ENCODE measurements around the gene ZHX3.

ZHX3 gene

DNA sequence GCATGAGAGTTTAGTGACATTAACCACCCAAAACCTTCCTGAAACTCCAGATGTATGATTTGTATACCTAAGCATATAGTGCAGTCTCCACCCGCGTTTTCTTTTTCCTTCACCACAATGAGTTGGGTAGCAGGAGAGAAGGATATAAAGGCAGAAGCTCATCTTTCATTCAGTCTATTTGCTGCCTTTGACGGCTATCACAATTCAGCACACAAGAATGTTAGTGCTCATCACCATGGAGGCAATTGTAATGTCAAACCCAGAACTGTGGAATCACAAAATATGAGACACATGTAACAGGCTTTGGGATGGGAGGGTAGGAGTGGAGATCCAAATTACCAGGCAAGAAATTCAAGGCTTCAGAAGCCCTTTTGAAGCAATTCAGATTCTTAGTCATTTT, 17.6 kb downstream of the ZHX3 start:
- DNase-seq (ENCODE audit: low spot score), result no peak

DNA sequence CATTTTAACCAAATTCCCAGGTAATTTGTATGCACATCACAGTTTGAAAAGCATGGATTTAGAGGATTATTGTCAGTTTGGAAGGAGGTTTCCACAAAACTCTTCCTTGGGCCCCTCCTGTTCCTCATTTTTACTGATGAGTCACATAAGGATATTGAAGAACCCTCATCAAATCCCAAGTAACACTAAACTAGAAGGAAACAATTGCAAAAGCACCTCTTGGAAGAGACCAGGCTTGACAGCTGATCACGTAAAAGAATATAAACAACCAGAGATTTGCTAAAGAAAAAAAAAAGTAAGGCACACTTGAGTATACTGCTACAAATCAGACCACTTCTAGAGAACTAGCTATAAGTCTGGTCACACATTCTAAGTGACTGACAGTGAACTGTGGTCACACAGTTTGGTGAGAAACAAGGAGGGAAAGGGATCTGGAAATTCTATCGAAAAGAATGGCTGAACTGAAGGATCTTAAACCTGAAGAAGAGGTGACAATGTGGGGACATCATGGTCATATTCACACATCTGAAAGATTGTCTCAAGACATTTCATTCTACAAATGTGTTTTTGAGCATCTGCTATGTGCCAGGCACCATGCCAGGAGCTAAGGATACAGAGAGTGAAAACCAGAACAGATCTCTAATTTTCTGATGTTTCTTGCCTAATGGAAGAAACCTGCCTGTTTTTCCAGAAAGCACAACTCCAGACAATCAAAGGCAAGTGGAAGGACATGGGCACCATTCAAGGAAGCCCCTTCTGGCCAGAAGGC, 24.1 kb downstream of the ZHX3 start:
- no peak for DNase-seq (ENCODE audit: low spot score)

DNA sequence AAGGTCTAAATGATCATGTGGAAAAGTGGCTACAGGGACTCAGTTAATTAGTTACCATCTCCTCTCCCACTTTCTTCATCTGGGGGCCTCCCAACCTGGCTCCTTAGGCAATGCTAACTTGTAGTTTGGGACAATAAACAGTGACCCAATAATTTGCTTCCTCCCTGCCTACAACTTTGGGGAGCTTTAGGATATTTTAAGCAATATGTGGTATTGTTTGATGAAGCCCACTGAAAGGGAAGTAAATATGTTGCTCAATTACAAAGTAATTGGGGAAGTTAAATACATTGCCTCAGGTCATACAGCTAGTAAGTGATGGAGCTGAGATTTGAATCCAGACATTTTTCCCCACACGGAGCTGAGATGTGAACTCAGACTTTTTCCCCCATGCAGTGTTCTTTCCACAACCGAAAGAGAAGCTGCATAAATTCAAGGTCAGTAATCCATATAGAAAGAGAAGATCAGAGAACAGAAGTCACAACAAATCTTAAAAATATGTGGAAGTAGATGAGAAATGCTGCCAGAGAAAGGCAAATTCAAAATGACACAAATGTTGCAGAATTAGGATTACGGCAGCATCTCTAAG, 26.6 kb downstream of the ZHX3 start:
- no peak for DNase-seq (ENCODE audit: low spot score)

DNA sequence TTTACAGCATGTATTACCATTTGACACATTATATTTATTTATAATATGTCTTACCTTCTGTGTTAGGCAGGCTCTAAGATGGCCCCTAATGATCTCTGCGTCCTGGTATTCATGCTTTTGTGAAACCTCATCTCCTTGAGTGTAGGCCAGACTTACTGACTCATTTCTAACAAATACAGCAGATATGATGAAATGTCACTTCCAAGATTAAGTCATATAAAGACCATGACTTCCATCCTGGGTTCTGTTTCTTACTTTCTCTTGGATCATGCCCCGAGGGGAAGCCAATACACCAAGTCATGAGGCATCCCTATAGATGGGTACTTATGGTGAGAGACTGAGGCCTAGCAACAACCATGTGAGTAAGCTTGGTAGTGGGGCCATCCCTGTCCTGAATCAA, 30.2 kb downstream of the ZHX3 start:
- DNase-seq (ENCODE audit: low spot score), result no peak

DNA sequence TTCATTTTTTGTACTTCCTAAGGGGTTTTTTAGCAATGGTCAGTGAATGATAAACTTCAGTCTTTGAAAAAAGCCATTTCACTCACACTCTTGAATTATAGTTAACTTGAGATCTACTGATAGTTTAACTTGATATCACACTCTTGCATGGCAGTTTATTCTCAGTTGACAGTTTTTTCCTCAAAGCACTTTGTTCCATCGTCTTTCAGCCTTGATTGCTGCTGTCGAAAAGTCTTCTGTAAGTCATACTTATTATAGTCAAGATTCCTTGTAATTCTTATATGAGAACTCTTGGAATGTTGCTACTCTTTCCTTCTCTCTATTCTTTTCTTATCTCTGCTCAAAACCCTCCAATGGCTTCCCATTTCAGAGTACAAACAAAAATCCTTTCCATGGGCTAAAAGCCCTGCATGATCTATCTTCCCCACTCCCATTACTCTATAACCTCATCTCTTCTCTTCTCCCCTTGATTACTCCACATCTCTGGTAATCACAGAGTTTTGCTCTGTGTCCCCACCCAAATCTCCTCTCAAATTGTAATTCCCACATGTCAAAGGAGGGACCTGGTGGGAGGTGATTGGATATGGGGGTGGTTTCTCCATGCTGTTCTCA, 31.2 kb downstream of the ZHX3 start:
- DNase-seq (ENCODE audit: low spot score), result no peak

DNA sequence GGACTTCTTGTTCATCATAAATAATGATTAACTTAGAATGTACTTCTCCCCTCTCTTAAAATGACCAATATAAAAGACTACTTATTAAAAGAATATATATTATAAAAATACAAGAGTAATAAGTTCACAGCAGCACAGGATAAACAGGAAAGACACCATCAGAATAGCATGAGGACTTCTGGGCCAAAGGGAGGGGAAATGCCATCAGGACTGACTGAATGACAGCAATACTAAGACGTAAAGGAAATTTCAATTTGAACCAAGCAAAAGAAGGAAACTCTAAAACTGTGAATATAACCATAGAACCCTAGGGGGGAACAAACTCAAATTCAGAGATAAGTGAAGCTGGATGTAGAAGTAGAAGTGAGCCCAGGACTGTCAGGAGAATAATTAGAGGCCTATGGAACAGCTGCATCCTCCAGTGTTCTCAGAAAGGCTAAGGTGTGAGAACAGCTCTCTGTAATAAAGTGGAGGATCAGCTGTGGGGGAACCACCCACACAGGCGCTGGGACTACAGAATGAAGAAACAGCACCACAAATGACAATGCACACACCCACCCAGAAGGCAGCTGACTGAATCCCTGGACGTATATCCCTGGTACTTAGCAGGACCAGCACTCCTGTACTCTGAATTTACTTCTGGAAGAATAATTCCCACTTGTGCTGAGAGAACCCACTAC, 37.8 kb downstream of the ZHX3 start:
- DNase-seq (ENCODE audit: low spot score), result no peak

DNA sequence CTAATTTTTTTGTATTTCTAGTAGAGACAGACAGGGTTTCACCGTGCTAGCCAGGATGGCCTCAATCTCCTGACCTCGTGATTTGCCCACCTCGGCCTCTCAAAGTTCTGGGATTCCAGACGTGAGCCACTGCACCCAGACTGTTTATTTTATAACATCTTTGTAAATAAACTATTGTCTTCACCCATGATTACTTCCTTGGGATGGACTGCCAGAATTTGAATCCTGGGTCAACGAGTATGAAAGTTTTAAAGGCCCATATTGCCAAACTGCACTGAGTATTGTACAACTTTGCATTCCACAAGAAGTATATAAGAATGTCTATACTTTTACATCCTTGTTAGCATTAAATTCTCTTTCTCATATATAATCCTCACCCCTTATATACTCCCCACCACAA, 38.6 kb downstream of the ZHX3 start:
- DNase-seq (ENCODE audit: low spot score), result no peak

DNA sequence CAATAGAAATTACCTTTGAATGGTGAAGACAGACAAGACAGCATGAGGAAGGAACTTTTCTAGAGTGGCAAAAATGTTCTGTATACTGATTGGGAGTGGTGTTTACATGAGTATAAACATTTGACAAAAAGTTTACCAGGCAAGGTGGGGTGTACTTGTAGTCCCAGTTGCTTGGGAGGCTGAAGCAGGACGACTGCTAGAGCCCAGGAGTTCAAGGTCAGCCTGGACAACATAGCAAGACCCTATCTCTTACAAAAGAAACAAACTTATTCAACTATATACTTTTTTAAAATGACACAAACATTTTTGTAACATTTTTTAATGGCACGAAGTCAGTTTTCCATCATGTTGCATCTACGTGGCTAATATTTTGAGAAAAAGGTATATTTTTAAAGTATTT, 40.5 kb downstream of the ZHX3 start:
- DNase-seq (ENCODE audit: low spot score), result no peak

DNA sequence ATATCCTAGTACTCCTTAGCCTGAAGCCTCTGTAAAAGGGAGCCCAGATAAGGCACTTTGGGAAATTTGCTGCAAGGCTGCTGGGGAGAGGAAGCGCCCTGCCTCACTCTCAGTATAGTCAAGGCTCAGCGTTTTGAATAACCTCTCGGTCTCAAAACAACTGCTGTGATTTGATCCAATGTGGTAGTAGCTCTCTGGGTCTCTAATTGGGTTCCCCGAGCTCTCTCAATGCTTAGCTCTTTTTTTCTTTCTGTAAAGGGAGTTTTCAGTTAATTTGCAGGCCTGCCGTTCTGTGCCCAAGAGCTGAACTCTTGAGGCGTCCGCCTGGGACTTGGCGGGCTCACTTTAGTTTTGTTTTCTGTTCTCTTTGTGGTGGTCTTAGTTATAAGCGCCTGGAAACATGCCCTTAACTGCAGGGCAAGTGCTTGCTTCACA, 41.2 kb downstream of the ZHX3 start:
- no peak for DNase-seq (ENCODE audit: low spot score)

DNA sequence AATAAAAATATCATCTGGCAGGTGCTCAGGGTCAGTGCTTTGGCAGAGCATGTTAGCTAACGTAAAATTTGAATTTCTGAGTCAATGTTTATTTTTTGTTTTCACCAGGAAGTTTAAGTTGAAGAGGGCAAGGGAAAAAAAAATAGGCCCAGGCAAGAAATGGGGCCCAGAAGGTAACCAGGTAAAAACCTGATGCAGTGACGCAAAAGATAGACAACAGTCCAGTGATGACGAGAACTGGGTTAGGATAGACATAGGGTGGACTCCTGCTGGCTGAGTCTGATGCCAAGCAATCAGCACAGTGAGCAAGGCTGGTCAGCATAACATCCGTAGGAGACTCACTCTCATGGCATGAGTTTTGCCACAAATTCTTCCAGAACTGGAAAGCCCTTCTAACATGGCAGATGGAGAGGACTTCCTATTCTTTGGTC, 42.2 kb downstream of the ZHX3 start:
- no peak for DNase-seq (ENCODE audit: low spot score)

DNA sequence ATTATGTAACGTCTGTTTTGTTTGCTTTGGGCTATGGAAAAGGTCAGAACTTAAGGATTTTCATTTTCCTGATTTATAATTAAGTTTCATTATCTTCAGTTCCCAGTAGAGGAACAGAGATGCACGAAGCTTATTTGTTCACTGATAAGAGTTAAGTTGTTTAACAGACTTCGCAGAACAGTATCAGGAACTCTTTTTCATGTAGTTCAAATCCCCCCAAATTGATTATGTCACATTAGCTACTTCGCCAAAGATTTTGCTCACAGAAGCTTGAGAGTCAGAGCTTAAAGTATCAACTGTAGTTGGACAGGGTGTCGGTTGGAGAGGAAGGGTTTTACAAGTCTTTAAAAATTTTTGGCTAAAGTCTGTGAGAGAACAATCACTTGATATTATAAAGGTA, 43.4 kb downstream of the ZHX3 start:
- no peak for DNase-seq (ENCODE audit: low spot score)

DNA sequence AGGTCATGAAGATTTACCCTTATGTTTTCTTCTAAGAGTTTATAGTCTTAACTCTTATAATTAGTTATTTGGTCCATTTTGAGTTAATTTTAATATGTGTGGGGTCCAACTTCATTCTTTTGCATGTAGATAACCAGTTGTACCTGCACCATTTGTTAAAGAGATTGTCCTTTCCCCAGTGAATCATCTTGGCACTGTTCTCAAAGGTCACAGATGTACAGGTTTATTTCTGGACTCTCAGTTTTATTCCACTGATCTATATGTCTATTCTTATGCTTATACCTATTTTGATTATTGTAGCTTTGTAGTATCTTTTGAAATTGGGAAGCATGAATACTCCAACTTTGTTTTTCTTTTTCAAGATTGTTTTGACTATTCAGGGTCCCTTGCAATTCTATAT, 44.1 kb downstream of the ZHX3 start:
- no peak for DNase-seq (ENCODE audit: low spot score)

DNA sequence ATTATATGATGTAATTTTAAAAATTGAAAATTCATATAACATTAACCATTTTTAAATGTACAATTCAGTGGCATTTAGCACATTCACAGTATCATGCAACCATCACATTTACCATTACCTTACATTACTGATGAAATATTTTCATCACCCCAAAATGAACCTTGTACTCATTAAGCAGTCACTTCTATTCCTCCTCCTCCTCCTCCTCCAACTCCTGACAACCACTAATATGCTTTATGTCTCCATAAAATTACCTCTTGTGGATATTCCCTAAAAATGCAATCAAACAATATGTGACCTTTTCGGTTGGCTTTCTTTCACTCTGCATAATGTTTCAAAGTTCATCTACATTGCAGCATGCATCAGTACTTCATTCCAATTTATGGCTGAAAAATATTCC, 45.2 kb downstream of the ZHX3 start:
- DNase-seq (ENCODE audit: low spot score), result no peak

DNA sequence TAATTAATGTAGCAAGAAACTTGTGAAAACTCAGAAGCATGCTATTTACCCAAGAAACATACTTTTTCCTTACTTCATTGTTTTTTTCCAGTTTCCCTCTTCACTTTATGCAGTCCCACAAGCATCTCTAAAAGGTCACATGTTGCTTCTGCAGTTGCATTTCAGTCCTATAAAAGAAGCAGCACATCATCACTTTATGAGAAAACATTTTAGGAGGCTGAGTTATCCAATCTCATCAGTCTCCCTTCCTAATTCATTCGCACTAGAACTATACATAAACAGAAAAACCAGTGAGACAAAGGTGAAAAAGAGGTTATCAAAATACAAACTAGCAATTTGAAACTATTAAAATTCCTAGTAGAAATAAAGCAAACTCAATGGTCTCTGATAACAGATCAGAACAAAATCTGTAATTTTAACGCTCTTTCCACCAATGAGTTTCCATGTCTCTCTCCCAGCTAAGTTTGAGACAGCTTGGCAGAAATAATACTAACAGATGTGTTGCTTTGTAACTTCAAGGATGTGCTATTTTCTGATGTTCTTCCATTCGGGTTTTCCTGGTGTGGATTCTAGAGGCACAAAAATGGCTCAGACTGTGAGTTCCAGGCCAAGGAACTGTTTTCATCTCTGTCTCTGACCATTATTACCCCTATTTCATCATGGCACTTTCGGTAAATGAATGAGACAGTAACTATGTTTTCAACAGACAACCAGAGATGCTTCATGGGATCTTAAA, 48.4 kb downstream of the ZHX3 start:
- DNase-seq (ENCODE audit: low spot score), result no peak

DNA sequence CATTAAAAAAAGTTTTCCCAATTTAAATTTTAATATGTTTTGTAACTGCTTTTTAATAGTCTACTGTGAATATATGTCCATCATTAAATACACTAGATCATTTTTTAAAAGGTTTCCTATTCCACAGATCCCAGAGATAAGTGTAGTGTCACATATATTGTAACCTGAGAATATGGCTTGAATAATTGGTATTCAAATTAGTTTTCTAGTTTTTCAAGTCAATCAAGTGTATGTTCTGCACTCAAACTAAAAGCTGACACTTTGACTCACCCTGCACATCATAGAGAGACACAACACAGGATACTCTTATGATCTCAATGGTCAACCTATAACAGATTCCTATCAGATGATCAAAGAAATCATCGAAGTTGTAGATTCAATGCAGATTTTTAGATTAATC, 49.1 kb downstream of the ZHX3 start:
- DNase-seq (ENCODE audit: low spot score), result no peak

DNA sequence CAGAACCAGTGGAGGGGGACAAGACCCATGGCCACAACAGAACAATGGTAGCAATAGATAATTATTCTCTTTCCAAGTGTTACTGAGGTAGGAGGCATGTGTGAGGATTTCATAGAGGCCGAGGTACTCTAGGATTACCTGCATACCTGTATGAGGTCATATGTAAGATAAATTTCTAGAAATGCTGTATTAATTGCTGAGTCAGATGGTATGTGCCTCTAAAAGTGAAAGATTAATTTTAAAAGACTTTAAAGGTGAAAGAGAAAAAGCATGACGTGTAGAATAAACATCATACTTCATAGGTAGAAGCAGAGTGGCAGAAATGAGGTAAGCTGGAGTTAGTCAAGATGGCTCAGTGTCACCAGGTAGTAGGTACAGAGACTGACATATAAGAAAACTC, 51.6 kb downstream of the ZHX3 start:
- no peak for DNase-seq (ENCODE audit: low spot score)

DNA sequence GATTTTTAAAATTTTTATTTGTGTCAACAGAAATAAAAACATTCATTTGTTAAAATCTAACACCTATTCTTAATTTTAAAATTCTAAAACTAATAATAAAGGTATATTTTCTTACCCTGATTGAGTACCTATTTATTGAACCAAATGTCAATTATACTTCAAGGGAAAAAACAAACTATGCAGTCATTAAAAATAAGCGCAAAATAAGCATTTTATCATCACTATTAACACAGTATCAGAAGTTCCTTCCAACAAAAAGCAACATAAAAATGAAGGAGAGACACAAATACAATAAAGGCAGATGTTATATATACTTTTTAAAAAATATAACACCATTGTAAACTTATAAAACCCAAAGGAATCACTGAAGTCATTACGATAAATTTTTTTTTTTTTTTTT, 52.7 kb downstream of the ZHX3 start:
- no peak for DNase-seq (ENCODE audit: low spot score)

DNA sequence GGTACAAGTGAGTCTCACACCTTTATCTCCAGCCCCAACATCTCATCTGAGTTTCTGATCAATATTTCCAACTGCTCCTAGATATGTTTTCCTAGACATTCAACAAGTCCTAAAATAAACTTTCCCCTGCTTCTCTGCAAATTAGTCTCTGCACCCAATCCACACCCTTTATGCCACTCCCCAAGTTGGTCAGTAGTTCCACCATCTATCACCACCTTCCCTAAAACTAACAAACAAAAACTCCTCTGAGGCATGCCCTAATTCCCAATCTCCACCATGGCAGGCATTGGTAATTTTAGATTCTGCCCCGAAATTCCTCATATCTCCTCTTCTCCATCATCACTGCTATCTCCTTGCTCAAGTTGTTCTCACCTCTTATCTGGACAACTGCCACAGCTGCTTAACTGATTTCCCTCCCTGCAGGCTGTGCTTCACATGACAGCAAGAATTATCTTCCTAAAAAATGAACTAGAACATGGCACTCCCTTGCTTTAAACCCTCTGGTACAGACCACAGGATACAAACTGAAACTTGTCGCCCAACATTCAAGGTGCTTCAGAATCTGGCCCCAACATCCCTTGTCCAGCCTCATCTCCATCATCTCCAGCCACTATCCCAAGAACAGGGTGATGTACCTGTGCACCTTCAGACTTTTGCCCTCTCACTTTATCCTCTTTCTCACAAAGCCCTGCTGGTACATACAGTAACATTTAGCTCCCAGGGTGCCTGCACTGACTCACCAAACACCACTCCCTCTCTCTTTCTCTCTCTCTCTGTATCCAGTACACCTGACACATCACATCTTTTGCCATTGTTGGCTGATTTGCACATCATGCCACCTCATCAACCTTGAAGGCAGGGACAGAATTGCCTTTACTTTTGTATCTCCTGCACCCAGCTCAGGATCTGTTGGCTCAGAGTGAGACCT, 55.5 kb downstream of the ZHX3 start:
- no peak for DNase-seq (ENCODE audit: low spot score)

DNA sequence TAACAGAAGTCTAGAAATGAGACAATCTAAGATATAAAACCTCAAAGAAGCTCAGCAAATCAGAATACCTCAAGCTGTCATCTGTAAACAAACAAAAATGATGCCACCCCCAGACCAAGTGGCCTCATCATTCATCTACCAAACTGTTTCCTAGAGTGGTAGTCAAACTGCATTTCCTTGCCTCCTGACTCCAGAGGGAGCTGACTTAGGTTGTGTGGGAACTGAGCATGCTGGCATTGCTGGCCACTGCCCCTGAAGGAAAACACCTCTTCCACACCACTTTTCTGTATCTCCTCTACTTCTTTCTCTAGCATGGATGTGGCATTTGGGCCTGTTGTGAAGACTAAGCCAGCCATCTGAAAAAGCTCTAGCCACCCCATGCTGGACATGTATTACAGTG, 56.3 kb downstream of the ZHX3 start:
- DNase-seq (ENCODE audit: low spot score), result no peak

DNA sequence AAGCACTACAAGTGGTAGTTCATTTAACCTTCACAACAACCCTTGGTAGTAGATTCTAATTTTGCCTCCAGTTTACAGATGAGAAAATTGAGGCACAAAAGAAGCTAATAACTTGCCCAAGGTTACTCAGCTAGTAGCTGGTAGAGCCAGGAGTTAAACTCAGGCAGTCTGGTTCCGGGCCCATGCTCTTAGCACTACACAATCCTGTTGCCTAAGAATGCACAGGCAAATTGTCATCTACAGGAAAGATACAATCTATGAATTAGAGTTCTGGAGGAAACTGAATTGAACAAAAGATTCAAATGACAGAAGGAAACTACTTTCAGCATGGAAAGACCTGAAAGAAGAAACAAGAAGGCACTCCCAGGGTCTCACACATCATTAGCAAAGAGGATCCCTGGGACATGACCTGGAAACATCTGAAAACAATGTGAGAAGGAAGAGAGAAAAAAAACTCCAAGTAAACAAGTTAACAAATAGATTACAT, 56.8 kb downstream of the ZHX3 start:
- DNase-seq (ENCODE audit: low spot score), result no peak

DNA sequence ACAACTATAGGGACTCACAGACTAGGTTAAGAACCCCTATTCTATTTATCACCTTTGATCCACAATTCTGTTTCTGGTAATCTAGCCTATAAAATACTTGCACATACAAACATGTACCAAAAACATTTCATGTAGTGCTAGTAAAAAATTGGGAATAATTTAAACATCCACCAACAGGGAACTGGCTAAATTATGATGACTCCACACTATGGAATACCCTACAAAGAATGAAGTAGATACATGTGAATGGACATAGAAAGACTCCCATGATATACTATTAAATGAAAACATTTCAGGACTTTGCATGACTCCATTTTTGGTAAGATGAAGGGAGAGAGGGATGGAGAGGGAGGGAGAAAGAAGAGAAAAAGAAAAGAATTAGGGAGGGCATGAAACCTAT, 58.2 kb downstream of the ZHX3 start:
- no peak for DNase-seq (ENCODE audit: low spot score)
